Measurements from ENCODE around the gene FOXD3.
A peak's percentile ranks its signal among the peaks of the same experiment; 100 is the strongest.

FOXD3 gene

GRCh38 chr1:63362073-63362472 lies 39.7 kb downstream of the FOXD3 start:
- no peak for DNase-seq (ENCODE audit: low read depth, low spot score)

GRCh38 chr1:63362578-63362977 lies 40.2 kb downstream of the FOXD3 start:
- no peak for DNase-seq (ENCODE audit: low read depth, low spot score)

DNA sequence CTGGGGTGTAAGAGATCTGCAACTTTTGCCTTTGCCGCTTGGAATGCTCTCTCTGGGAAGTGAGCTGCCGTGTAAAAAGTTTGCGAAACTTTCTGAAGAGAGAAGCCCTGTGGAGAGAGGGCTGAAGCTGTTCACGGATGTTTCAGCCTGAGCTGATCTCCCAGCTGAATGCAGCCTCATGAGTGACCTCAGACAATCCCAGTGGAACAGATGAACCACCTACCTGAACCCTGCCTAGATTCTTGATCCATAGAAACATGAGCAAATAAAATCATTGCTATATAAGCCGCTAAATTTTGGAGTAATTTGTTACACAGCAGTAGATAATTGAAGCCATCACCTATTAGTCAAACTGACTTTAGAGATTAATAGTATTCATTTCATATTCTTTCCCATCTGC lies 40.6 kb downstream of the FOXD3 start:
- DNase-seq (ENCODE audit: low read depth, low spot score), result no peak

DNA sequence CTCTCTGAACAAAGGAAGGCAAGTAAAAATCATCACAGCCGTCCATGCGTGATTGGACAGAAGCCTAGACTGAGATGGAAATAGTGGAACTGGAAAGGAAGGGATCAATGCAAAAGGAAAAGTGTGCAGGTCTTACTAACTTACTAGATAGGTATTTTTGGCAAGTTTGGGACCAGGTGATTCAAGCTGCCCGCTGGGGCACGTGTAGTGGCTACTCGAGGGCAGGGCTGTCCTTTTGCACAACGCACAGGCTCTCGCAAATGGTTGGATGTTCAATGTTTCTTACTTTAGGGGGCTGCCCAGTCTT lies 44.5 kb downstream of the FOXD3 start:
- no peak for DNase-seq (ENCODE audit: low read depth, low spot score)

DNA sequence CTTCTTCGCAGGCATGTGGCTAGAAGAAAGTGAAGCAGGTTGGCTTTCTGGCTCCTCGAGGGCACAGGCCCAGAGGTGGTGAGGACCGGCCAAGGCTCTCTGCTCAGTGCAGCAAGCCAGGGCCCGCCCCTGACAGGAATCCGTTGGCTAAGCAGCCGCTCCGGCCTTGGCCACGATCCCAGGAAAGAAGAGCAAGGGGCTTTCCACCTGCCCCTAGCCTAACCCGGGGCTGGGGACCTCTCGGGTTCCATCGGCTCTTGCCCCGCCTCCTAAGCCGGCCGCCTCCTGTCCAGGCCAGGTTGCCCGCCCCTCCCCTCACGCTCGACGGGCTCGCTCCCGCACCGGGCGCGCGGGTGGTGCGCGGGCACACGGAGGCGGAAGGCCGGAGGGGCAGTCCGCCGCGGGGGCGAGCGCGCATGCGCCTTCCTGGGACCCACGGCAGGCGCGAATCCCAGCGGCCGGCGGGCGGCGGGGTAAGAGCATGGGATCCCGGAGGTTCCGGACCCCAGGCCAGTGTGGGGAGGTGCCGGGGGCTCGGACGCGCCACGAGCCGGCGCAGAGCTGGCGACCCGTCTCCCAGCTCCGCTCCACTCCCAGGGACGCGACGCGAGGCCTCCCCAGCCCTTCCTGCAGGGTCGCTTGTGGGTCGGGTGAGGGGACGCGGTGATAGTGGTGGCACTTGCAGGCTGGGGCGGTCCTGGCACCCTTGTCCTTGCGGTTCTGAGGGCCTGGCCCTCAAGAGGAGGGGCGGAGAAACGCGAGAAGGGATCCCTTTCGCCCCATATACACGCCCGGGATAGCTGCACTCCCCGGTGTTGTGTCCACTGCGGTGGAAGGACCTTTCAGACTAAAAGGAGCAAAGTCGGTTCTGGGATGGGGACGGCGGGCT lies 45.1 kb downstream of the FOXD3 start, which contains the start of gene ALG6:
Gene ALG6 (plus strand): TSS at position 413 of the 889 bp plus-strand sequence. CDS start 3,351 bp downstream, outside the sequence.
- peak; percentile 98 for DNase-seq (ENCODE audit: low read depth, low spot score)

- no peak for DNase-seq (ENCODE audit: low read depth, low spot score)
Observed at GRCh38 chr1:63368131-63368530, 45.8 kb downstream of the FOXD3 start.
